ENCODE results near the gene HDAC4.

DNA sequence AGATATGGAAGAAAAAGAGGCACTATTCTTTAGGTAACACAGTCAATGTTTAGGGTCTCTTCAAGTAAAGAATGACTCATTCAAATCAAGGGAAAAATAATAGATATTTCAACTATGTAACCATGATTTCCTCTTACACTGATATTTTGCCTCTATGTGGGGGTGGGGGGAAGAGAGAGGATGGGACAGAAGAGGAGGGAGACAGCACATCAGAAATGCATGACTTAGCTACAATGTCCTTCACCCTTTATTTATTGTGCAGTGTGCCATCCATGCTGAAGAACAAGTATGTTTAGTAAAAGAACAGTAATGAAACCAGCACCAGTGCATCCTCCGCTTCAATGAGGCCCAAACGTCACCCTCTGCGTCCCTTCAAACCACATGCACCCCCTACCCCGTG lies 204.8 kb downstream of the HDAC4 start:
- TF ChIP-seq, protein P1, sequence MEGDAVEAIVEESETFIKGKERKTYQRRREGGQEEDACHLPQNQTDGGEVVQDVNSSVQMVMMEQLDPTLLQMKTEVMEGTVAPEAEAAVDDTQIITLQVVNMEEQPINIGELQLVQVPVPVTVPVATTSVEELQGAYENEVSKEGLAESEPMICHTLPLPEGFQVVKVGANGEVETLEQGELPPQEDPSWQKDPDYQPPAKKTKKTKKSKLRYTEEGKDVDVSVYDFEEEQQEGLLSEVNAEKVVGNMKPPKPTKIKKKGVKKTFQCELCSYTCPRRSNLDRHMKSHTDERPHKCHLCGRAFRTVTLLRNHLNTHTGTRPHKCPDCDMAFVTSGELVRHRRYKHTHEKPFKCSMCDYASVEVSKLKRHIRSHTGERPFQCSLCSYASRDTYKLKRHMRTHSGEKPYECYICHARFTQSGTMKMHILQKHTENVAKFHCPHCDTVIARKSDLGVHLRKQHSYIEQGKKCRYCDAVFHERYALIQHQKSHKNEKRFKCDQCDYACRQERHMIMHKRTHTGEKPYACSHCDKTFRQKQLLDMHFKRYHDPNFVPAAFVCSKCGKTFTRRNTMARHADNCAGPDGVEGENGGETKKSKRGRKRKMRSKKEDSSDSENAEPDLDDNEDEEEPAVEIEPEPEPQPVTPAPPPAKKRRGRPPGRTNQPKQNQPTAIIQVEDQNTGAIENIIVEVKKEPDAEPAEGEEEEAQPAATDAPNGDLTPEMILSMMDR (IDR thresholded peaks at IDR 0.05): no peak
- TF ChIP-seq POLR2AphosphoS5 (IDR thresholded peaks at IDR 0.05): no peak
- no peak for TF ChIP-seq POLR2A (IDR thresholded peaks at IDR 0.05)
- TF ChIP-seq EP300 (IDR thresholded peaks at IDR 0.05): no peak
